Renal cortical epithelial cell (primary cell): ENCODE measurements around the gene LEFTY1. TPM values are rescaled to one million over a fixed set of nuclear protein-coding genes. Genes with fewer than 3 reads are reported as not detected.

Experiments used
- DNase-seq: peaks from one replicate; pipeline ENCODE4 v3.0.0-alpha.2; 2011; ENCODE audit warnings: low read depth
- total RNA-seq: library from RNA; depleted of rRNA; stranded (reverse); fragments of >200 nt; gene quantifications from 2 replicates; pipeline ENCODE4 v1.2.3, GENCODE V29; 2014

Gene LEFTY1
- total RNA-seq, 1 donor from 2014 or later, result 0.15 TPM

- DNase-seq, result no peak
These were observed 15.6 kb downstream of the LEFTY1 start for GRCh38 chr1:225873281-225873850.

GRCh38 chr1:225872075-225872430 lies 16.9 kb downstream of the LEFTY1 start:
- no peak for DNase-seq

GRCh38 chr1:225871359-225872074 lies 17.4 kb downstream of the LEFTY1 start:
- no peak for DNase-seq

GRCh38 chr1:225870911-225871310 lies 18.0 kb downstream of the LEFTY1 start:
- no peak for DNase-seq

- no peak for DNase-seq
These were observed 20.2 kb downstream of the LEFTY1 start for GRCh38 chr1:225868631-225869330.

- no peak for DNase-seq
These were observed 22.0 kb downstream of the LEFTY1 start for GRCh38 chr1:225866981-225867380.

GRCh38 chr1:225866061-225866837 lies 22.7 kb downstream of the LEFTY1 start:
- no peak for DNase-seq

GRCh38 chr1:225865514-225865913 lies 23.4 kb downstream of the LEFTY1 start:
- DNase-seq, result no peak

GRCh38 chr1:225863167-225863566 lies 25.8 kb downstream of the LEFTY1 start:
- DNase-seq, result peak; percentile 63

- no peak for DNase-seq
These were observed 26.4 kb downstream of the LEFTY1 start for GRCh38 chr1:225862581-225862950.

GRCh38 chr1:225861834-225862580 lies 26.9 kb downstream of the LEFTY1 start:
- no peak for DNase-seq

- DNase-seq, result no peak
These were observed 28.0 kb downstream of the LEFTY1 start for GRCh38 chr1:225860876-225861441.

GRCh38 chr1:225860107-225860506 lies 28.8 kb downstream of the LEFTY1 start:
- DNase-seq, result no peak

- no peak for DNase-seq
These were observed 29.8 kb downstream of the LEFTY1 start for GRCh38 chr1:225859151-225859550.

GRCh38 chr1:225857256-225857655 lies 31.7 kb downstream of the LEFTY1 start:
- DNase-seq, result no peak

GRCh38 chr1:225855503-225856300 lies 33.2 kb downstream of the LEFTY1 start:
- DNase-seq, result no peak

- no peak for DNase-seq
These were observed 35.5 kb downstream of the LEFTY1 start for GRCh38 chr1:225853441-225853840.

- no peak for DNase-seq
These were observed 36.4 kb downstream of the LEFTY1 start for GRCh38 chr1:225852413-225853124.

- DNase-seq, result no peak
These were observed 37.1 kb downstream of the LEFTY1 start for GRCh38 chr1:225851805-225852204.

GRCh38 chr1:225850370-225850769 lies 38.6 kb downstream of the LEFTY1 start:
- no peak for DNase-seq
